H54 (cell line): ENCODE results near the gene BCAS3.

Experiments used
- DNase-seq: peaks from one replicate; pipeline ENCODE4 v3.0.0; 2011; ENCODE audit warnings: low spot score, mixed read lengths; ENCODE audit not compliant: insufficient read length
- FAIRE-seq: peaks from 3 replicates; lab custom pipeline; 2011; peaks lifted over from hg19 to GRCh38; lab: Jason Lieb, UNC
- POLR2A ChIP-seq: IDR thresholded peaks from 2 replicates; pipeline ENCODE4 v1.6.1; 2011; ENCODE audit warnings: low read depth, mild to moderate bottlenecking, low read length

The BCAS3 gene

GRCh38 chr17:61296058-61296457, 618.4 kb downstream of the BCAS3 start:
- no peak for TF ChIP-seq POLR2A
- DNase-seq (no peak), FAIRE-seq (no peak)

DNA sequence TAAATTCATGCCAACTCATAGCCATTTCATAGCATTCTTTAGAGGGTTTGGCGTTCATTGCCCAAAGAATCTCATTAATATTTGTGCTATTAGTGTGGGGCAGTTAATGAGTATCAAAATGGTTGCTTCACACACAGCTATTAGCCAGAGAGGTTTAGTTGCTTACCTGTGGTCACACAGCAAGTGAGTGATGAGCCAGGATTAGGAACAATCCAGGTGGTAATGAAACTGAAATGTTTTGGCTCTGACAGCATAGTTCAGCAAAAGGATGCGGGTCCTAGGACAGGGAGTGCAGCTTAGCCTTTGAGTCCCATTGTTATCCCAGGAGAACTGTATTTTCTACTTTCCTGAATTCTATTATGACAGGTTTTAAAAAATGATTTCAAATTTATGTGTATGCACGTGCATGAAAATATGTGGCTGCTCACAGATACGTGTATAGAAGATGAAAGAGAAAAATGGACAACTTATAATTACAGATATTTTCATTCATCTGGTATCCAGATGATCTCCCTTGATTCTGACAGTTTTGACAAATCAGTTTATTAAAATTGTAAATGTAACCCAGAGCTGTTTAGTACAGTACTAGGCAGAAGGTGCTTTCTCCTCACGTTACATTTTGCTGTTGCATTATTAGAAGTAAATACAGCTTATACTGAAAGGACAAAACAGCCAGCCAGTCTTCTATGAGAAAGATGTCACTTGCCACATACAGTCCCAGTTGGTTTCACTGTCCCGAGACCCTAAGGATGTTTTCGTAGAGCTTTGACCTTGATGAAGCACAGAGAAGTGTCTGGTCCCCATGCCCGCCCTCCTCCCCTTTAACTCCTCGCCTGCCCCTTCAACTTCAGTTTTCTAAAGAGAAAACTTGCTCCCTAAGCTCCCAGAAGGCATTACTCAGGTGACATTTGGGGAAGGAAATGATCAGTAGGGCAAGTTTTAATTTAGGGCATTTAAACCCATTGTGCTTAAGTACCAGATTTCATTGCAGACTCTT, 622.2 kb downstream of the BCAS3 start:
- FAIRE-seq (no peak), DNase-seq (no peak)
- TF ChIP-seq POLR2A, result no peak

DNA sequence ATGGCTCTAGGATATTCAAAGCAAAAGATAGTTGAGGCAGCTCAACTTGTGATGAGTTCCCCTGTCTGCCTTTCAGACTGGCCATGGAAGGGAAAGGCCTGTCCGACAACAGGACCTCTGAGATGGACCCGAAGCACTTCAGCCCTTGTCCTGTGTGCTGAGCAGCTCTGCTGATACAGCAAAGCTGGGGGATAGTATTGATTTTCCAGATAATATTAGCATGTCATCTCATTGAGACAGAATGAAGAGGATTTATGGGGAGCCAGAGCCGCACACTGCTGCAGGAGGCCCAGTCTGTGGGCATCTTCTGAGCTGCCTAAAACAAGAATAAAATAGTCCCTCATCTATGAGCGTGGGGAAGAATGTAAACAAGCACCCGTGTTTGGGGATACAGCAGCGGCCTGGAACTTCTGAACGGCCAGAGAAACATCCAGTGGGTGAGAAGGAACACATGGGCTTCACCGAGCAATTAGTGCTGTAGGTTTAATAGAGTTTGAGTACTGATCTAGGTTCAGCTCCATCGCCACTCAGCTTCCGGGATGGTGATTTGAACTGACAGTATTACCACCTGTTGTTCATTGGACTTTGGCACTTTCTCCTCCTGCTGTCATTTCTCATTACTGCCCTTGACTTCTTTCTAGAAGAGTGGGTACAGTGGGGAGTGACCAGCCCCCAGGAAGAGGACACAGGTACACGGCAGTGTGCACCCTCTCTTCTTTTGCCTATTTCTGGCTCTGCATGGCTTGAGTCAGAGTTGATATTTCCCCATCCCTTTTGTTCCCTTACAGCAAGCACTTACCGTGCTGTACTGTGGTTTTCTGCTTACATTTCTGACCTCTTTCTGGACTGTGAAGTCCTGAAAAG, 625.5 kb downstream of the BCAS3 start:
- DNase-seq (no peak), FAIRE-seq (no peak)
- no peak for TF ChIP-seq POLR2A

DNA sequence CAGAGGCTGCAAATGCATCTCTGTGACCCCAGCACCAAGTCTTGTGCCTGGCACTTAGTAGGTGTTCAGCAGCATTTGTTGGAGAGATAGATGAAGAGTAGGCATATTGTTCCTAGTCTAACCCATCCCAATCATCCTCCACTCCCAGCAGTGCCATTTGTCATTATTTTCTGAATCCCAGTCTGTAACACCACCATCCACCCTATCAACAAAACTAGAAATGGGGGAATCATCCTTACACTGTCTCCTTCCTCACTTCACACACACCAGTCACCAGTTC, 626.1 kb downstream of the BCAS3 start:
- no peak for FAIRE-seq

GRCh38 chr17:61305024-61305423, 627.4 kb downstream of the BCAS3 start:
- TF ChIP-seq POLR2A, result no peak
- DNase-seq, result no peak
- FAIRE-seq, result no peak

More for the DNA sequence above, 626.1 kb downstream of the BCAS3 start:
- no peak for TF ChIP-seq POLR2A
- DNase-seq, result no peak

GRCh38 chr17:61306003-61306402, 628.4 kb downstream of the BCAS3 start:
- FAIRE-seq, result no peak

GRCh38 chr17:61307905-61308886, 630.5 kb downstream of the BCAS3 start:
- DNase-seq (peak; percentile 83), FAIRE-seq (peak; percentile 52)
- no peak for TF ChIP-seq POLR2A

More at GRCh38 chr17:61306003-61306402, 628.4 kb downstream of the BCAS3 start:
- DNase-seq, result no peak
- no peak for TF ChIP-seq POLR2A

- FAIRE-seq (no peak), DNase-seq (peak; percentile 44)
- TF ChIP-seq POLR2A, result no peak
Observed at GRCh38 chr17:61309362-61310256, 632.0 kb downstream of the BCAS3 start.

DNA sequence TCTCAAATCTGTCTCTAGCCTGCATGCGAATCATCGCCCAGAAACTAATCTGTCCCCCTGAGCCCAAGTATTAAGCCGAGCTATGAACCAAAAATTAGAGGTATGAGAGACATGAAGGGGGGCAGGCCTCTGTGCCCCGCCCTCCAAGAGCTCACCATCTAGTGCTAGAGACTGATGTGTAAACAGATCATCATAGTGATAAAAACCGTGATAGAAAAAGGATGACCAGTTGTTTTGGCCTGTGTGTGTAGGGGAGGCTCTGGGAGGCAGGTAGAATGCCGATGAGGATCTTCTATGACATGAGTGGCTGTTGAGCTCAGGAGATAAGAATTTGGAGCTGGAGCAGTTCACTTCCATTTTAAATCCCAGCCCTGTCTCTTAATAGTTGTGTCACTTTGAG, 632.9 kb downstream of the BCAS3 start:
- DNase-seq (no peak), FAIRE-seq (no peak)
- TF ChIP-seq POLR2A, result no peak

DNA sequence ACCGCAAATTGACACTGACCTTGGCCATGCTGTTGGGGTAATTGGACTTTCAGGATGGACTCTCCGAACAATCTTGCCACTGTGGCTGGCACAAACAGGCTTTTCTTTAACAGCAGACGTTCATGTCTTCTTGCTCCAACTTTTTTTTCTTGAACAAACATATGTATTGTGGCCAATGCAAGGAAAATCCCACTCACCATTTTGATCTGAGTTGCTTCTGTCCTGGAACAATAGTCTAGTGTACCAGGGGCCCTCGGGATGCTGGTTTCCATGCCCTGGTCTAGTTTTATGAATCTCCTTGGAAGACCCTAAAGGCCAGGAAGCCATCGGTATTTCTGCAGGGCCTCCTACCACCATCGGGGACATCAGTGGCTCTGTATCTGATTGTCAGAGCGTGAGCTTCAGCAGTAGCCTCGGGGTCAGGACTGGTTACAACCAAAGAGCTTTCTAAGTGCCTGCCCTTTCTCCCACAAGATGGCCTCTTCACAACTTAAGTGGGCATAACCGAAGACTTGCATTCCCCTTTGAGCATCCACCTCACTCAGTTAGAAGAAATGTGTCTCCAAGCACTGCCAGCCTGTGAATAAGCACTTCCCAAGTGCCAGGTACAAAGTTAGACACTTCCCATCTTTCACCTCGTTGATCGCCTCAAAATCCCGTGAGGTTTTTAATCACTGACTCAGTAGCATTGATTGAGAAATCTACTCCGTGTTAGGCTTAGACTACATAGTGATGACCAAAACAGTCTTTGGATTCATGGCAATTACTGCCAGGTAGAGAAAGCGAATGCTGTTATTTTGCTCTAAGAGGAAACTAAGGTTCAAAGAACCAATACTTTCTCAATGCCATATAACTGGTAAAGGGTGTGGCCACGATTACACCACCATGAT, 635.0 kb downstream of the BCAS3 start:
- FAIRE-seq (no peak), DNase-seq (no peak)
- no peak for TF ChIP-seq POLR2A
